WTC11 (cell line): ENCODE results near the gene CPEB4. TPM values are rescaled to one million over a fixed set of nuclear protein-coding genes. Genes with fewer than 3 reads are reported as not detected.

ENCODE experiments used
- ATAC-seq: fragments of 200-7000 bp; cut with Tn5 transposase; 2 replicates; pipeline ENCODE4 v1.10.0; 2021; ENCODE audit warnings: mild to moderate bottlenecking, moderate library complexity
- CTCF ChIA-PET: fragments of 300-600 bp; sonication (Branson Sonifier 250); formaldehyde crosslinking; loops from one replicate; lab custom pipeline; 2021; ENCODE audit warnings: antibody characterized with exemption; lab: Charles Lee
- POLR2A ChIA-PET: fragments of 350-600 bp; sonication (Branson Sonifier 250); formaldehyde crosslinking; loops from one replicate; lab custom pipeline; 2021; ENCODE audit warnings: antibody characterized with exemption; lab: Charles Lee
- DNase-seq: peaks from one replicate; pipeline ENCODE4 v3.0.0; 2021; ENCODE audit warnings: low spot score
- H3K27ac Mint-ChIP-seq: 2 replicates; pipeline ENCODE4 v1.8.0; 2021; ENCODE audit warnings: mixed read lengths
- H3K27me3 Mint-ChIP-seq: 2 replicates; pipeline ENCODE4 v1.8.0; 2021; ENCODE audit warnings: low read depth, mild to moderate bottlenecking, moderate library complexity, mixed read lengths
- H3K36me3 Mint-ChIP-seq: 2 replicates; pipeline ENCODE4 v1.8.0; 2021; ENCODE audit warnings: mixed read lengths
- H3K4me1 Mint-ChIP-seq: 2 replicates; pipeline ENCODE4 v1.8.0; 2022; ENCODE audit warnings: mixed read lengths
- H3K4me3 Mint-ChIP-seq: 2 replicates; pipeline ENCODE4 v1.8.0; 2021; ENCODE audit warnings: mild to moderate bottlenecking, moderate library complexity, mixed read lengths
- H3K9me3 Mint-ChIP-seq: 2 replicates; pipeline ENCODE4 v1.8.0; 2021; ENCODE audit warnings: mixed read lengths
- CREB1 ChIP-seq: sonication (generic); formaldehyde crosslinking; IDR thresholded peaks from 2 replicates; pipeline ENCODE4 v1.8.0; 2023; ENCODE audit warnings: mild to moderate bottlenecking, missing genetic modification reagents
- CTCF ChIP-seq: fragments of 200-600 bp; IDR thresholded peaks from 2 replicates; pipeline ENCODE4 v1.8.0; 2022; ENCODE audit warnings: antibody characterized with exemption
- ESRRA ChIP-seq: sonication (generic); formaldehyde crosslinking; IDR thresholded peaks from 2 replicates; pipeline ENCODE4 v1.8.1; 2022; ENCODE audit warnings: mild to moderate bottlenecking, missing genetic modification reagents, borderline replicate concordance
- GRHL2 ChIP-seq: fragments of 250-450 bp; sonication (Bioruptor Pico); IDR thresholded peaks from 2 replicates; pipeline ENCODE4 v1.8.0; 2022; ENCODE audit warnings: mild to moderate bottlenecking, moderate library complexity; ENCODE audit not compliant: insufficient replicate concordance, severe bottlenecking
- IRF2 ChIP-seq: sonication (generic); formaldehyde crosslinking; IDR thresholded peaks from 2 replicates; pipeline ENCODE4 v1.8.0; 2022; ENCODE audit warnings: low read depth, missing genetic modification reagents, borderline replicate concordance
- JUN ChIP-seq: sonication (generic); formaldehyde crosslinking; IDR thresholded peaks from 2 replicates; pipeline ENCODE4 v1.8.0; 2023; ENCODE audit warnings: mild to moderate bottlenecking, missing genetic modification reagents
- NFE2L1 ChIP-seq: sonication (generic); formaldehyde crosslinking; IDR thresholded peaks from 2 replicates; pipeline ENCODE4 v1.8.1; 2023; ENCODE audit warnings: missing genetic modification reagents
- TCF7 ChIP-seq: sonication (generic); formaldehyde crosslinking; IDR thresholded peaks from 2 replicates; pipeline ENCODE4 v1.8.0; 2022; ENCODE audit warnings: mild to moderate bottlenecking, low read depth, missing genetic modification reagents, moderate library complexity
- ZBTB21 ChIP-seq: sonication (generic); formaldehyde crosslinking; IDR thresholded peaks from 2 replicates; pipeline ENCODE4 v1.8.1; 2023; ENCODE audit warnings: mild to moderate bottlenecking, missing genetic modification reagents, borderline replicate concordance
- ZNF423 ChIP-seq: fragments of 250-450 bp; sonication (Bioruptor Pico); IDR thresholded peaks from 2 replicates; pipeline ENCODE4 v2.1.2; 2022; ENCODE audit warnings: mild to moderate bottlenecking, moderate library complexity
- ZNF671 ChIP-seq: fragments of 250-450 bp; sonication (Bioruptor Pico); IDR thresholded peaks from 2 replicates; pipeline ENCODE4 v1.8.0; 2021; ENCODE audit warnings: mild to moderate bottlenecking
- ZSCAN18 ChIP-seq: fragments of 250-450 bp; sonication (Bioruptor Pico); IDR thresholded peaks from 2 replicates; pipeline ENCODE4 v2.1.2; 2022; ENCODE audit warnings: mild to moderate bottlenecking, moderate library complexity
- total RNA-seq: library from RNA; stranded (reverse); gene quantifications from 3 replicates; pipeline ENCODE4 v1.2.3, GENCODE V29; 2021
- TF ChIP-seq, protein P1 (sequence below): sonication (generic); formaldehyde crosslinking; IDR thresholded peaks from 2 replicates; pipeline ENCODE4 v1.8.1; 2022; ENCODE audit warnings: low read depth, mild to moderate bottlenecking, moderate library complexity, missing genetic modification reagents, borderline replicate concordance
- TF ChIP-seq, protein P2 (sequence below): sonication (generic); formaldehyde crosslinking; IDR thresholded peaks from 2 replicates; pipeline ENCODE4 v1.8.1; 2023; ENCODE audit warnings: mild to moderate bottlenecking, missing genetic modification reagents, moderate library complexity
- TF ChIP-seq, protein P3 (sequence below): fragments of 250-450 bp; sonication (Bioruptor Pico); IDR thresholded peaks from 2 replicates; pipeline ENCODE4 v1.9.0; 2021; ENCODE audit warnings: mild to moderate bottlenecking

Gene CPEB4
- total RNA-seq, 1 experiment from 2014 or later, result 12.7 TPM

DNA sequence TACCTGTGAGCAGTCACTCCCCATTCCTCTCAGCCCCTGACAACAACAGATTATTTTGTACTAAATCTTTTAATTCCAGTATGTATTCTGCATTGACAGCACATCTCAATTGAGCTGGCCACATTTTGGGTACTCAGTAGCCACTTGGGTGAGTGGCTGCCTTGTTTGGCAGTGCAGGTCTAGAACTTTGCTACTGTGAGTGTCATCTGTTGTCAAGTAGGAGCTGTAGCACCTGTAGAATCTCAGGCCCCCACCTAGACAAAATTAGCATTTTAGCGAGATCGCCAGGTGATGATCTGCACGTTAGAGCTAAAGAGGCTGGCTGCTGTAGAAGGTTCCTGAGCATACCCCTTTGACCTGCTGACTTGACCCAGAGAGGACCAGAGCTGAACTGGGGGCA is 44.4 kb upstream of the CPEB4 start (continued):
- no peak for TF ChIP-seq ZSCAN18 (CRISPR knock-in tag)
- TF ChIP-seq, protein P1, sequence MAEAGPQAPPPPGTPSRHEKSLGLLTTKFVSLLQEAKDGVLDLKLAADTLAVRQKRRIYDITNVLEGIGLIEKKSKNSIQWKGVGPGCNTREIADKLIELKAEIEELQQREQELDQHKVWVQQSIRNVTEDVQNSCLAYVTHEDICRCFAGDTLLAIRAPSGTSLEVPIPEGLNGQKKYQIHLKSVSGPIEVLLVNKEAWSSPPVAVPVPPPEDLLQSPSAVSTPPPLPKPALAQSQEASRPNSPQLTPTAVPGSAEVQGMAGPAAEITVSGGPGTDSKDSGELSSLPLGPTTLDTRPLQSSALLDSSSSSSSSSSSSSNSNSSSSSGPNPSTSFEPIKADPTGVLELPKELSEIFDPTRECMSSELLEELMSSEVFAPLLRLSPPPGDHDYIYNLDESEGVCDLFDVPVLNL, result no peak
- TF ChIP-seq, protein P2, sequence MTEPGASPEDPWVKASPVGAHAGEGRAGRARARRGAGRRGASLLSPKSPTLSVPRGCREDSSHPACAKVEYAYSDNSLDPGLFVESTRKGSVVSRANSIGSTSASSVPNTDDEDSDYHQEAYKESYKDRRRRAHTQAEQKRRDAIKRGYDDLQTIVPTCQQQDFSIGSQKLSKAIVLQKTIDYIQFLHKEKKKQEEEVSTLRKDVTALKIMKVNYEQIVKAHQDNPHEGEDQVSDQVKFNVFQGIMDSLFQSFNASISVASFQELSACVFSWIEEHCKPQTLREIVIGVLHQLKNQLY (CRISPR knock-in tag), result no peak
- TF ChIP-seq ESRRA (CRISPR knock-in tag), result no peak
- no peak for TF ChIP-seq NFE2L1 (CRISPR knock-in tag)
- TF ChIP-seq ZBTB21, result no peak

DNA sequence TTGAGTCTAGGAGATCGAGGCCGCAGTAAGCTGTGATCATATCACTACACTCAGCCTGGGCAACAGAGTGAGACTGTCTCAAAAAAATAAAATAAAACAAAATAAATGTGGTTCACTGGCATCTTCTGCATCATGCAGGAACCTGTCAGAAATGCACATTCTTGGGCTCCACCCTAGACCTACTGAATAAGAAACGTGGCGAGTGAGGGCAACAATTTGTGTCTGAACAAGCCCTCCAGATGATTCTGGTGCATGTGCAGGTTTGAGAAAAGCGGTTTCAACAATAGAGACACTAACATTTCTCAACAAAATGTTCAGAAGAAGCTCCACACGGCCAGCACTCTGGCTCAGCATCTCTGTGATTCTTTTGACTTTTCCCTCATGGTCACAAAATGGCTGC is 42.8 kb upstream of the CPEB4 start:
- Mint-ChIP-seq H3K4me1 (peaks cover 9% of the 10 kb centered on the region), H3K27me3 (peaks cover 7% of the 10 kb centered on the region; the same call in 1 of the 2 replicates), H3K9me3 (peaks cover 29% of the 10 kb centered on the region), H3K4me3 (no peak overlapping the region), H3K36me3 (peaks cover 7% of the 10 kb centered on the region; the same call in 1 of the 2 replicates), H3K27ac (no peak overlapping the region)
- POLR2A ChIA-PET, result no interaction called here
- DNase-seq (no peak), ATAC-seq (no peak)
- no peak for TF ChIP-seq IRF2 (CRISPR knock-in tag)
- TF ChIP-seq JUN (CRISPR knock-in tag), result no peak
- TF ChIP-seq, protein P3, sequence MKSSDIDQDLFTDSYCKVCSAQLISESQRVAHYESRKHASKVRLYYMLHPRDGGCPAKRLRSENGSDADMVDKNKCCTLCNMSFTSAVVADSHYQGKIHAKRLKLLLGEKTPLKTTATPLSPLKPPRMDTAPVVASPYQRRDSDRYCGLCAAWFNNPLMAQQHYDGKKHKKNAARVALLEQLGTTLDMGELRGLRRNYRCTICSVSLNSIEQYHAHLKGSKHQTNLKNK (CRISPR knock-in tag), result no peak
- CTCF ChIA-PET, result interaction anchor here (0.7 to 1.4 kb wide), 3 partner anchors 14 to 470 kb away, joined by 3 to 4 read pairs (median 3); no protein-coding TSS in a partner anchor

- peaks cover 29% of the 10 kb centered on the region for H3K9me3 Mint-ChIP-seq
- POLR2A ChIA-PET, result no interaction called here
- TF ChIP-seq CREB1 (no peak), ZNF671 (CRISPR knock-in tag) (no peak), TCF7 (CRISPR knock-in tag) (no peak), CTCF (no peak), ZNF423 (CRISPR knock-in tag) (no peak), GRHL2 (CRISPR knock-in tag) (no peak)
- TF ChIP-seq, protein P2 (CRISPR knock-in tag), result no peak
- TF ChIP-seq, all 79 proteins: peak for 0
- peaks cover 7% of the 10 kb centered on the region; the same call in 1 of the 2 replicates for H3K27me3 Mint-ChIP-seq
- H3K27ac Mint-ChIP-seq, result no peak overlapping the region
- CTCF ChIA-PET, result interaction anchor here (1.4 kb wide), 1 partner anchor 16 kb away, joined by 4 read pairs; no protein-coding TSS in a partner anchor
- no peak for DNase-seq
- H3K4me3 Mint-ChIP-seq, result no peak overlapping the region
- peaks cover 7% of the 10 kb centered on the region; the same call in 1 of the 2 replicates for H3K36me3 Mint-ChIP-seq
- ATAC-seq, result no peak
- H3K4me1 Mint-ChIP-seq, result peaks cover 3% of the 10 kb centered on the region; the same call in 1 of the 2 replicates
Measured at GRCh38 chr5:173846929-173847501, 41.1 kb upstream of the CPEB4 start.
